Type B pancreatic cell (in vitro differentiated cells): ENCODE results near the gene ACOX1. TPM values are rescaled to one million over a fixed set of nuclear protein-coding genes. Genes with fewer than 3 reads are reported as not detected.

Source experiments
- DNase-seq: peaks from one replicate; pipeline ENCODE4 v3.0.0; 2021; ENCODE audit warnings: mixed read lengths; ENCODE audit not compliant: unreplicated experiment; ENCODE audit errors: extremely low spot score
- H3K27ac Mint-ChIP-seq: 2 replicates; pipeline ENCODE4 v1.8.0; 2021; ENCODE audit warnings: mild to moderate bottlenecking, mixed read lengths
- H3K27me3 Mint-ChIP-seq: 2 replicates; pipeline ENCODE4 v1.8.0; 2021; ENCODE audit warnings: mixed read lengths
- H3K36me3 Mint-ChIP-seq: 2 replicates; pipeline ENCODE4 v1.8.0; 2021; ENCODE audit warnings: mixed read lengths
- H3K4me1 Mint-ChIP-seq: one replicate; pipeline ENCODE4 v1.8.0; 2021; ENCODE audit warnings: mixed read lengths; ENCODE audit not compliant: unreplicated experiment
- H3K4me3 Mint-ChIP-seq: 2 replicates; pipeline ENCODE4 v1.8.0; 2021; ENCODE audit warnings: mild to moderate bottlenecking, mixed read lengths
- H3K9me3 Mint-ChIP-seq: 2 replicates; pipeline ENCODE4 v1.8.0; 2021; ENCODE audit warnings: mixed read lengths
- CTCF ChIP-seq: fragments of 200-600 bp; sonication (generic); conservative IDR thresholded peaks from 2 replicates; pipeline ENCODE4 v1.5.0; 2021; ENCODE audit warnings: antibody characterized with exemption, mild to moderate bottlenecking
- total RNA-seq: library from RNA; stranded (reverse); gene quantifications from 2 replicates; pipeline ENCODE4 v1.2.1, GENCODE V29; 2021; ENCODE audit warnings: low replicate concordance

The ACOX1 gene
- total RNA-seq, 1 donor from 2014 or later, result 48.5 TPM

- Mint-ChIP-seq H3K9me3 (no peaks in the 10 kb centered on the region), H3K27ac (no peak overlapping the region), H3K27me3 (no peaks in the 10 kb centered on the region), H3K36me3 (peaks cover 8% of the 10 kb centered on the region), H3K4me3 (no peak overlapping the region), H3K4me1 (peaks cover 7% of the 10 kb centered on the region)
- TF ChIP-seq CTCF, result no peak
- DNase-seq, result no peak
Observed at GRCh38 chr17:75943491-75943890, 35.5 kb downstream of the ACOX1 start.

GRCh38 chr17:75942473-75942872 is 36.5 kb downstream of the ACOX1 start:
- DNase-seq, result no peak
- no peak for TF ChIP-seq CTCF
- H3K4me3 Mint-ChIP-seq, result peak overlapping the region; percentile 62
- peaks cover 8% of the 10 kb centered on the region for H3K36me3 Mint-ChIP-seq
- no peaks in the 10 kb centered on the region for H3K9me3 Mint-ChIP-seq
- no peaks in the 10 kb centered on the region for H3K27me3 Mint-ChIP-seq
- peaks cover 7% of the 10 kb centered on the region for H3K4me1 Mint-ChIP-seq
- peak overlapping the region; percentile 48 for H3K27ac Mint-ChIP-seq

GRCh38 chr17:75941442-75941819 is 37.5 kb downstream of the ACOX1 start:
- no peaks in the 10 kb centered on the region for H3K9me3 Mint-ChIP-seq
- no peaks in the 10 kb centered on the region for H3K27me3 Mint-ChIP-seq
- peaks cover 4% of the 10 kb centered on the region for H3K36me3 Mint-ChIP-seq
- DNase-seq, result no peak
- peaks cover 7% of the 10 kb centered on the region for H3K4me1 Mint-ChIP-seq
- TF ChIP-seq CTCF, result no peak
- H3K4me3 Mint-ChIP-seq, result peak overlapping the region; percentile 95
- peak overlapping the region; percentile 73 for H3K27ac Mint-ChIP-seq

GRCh38 chr17:75940727-75941441 is 38.1 kb downstream of the ACOX1 start, which contains the start of gene FBF1:
TSS of gene FBF1 (minus strand) at chr17:75941042. CDS start at chr17:75938149, 2,893 bp downstream.
- no peak for TF ChIP-seq CTCF
- H3K27me3 Mint-ChIP-seq, result no peaks in the 10 kb centered on the region
- H3K4me3 Mint-ChIP-seq, result peak within 1 kb of the TSS; percentile 95
- H3K9me3 Mint-ChIP-seq, result no peaks in the 10 kb centered on the region
- peak within 1 kb of the TSS; percentile 83 for H3K27ac Mint-ChIP-seq
- H3K4me1 Mint-ChIP-seq, result peaks cover 7% of the 10 kb centered on the region
- peak; percentile 93 for DNase-seq
- peaks cover 3% of the 10 kb centered on the region for H3K36me3 Mint-ChIP-seq

GRCh38 chr17:75937652-75938051 is 41.3 kb downstream of the ACOX1 start:
- no peak for DNase-seq
- TF ChIP-seq CTCF, result no peak
- no peak overlapping the region for H3K27ac Mint-ChIP-seq
- no peaks in the 10 kb centered on the region for H3K36me3 Mint-ChIP-seq
- no peaks in the 10 kb centered on the region for H3K9me3 Mint-ChIP-seq
- peaks cover 7% of the 10 kb centered on the region for H3K4me1 Mint-ChIP-seq
- H3K27me3 Mint-ChIP-seq, result no peaks in the 10 kb centered on the region
- H3K4me3 Mint-ChIP-seq, result no peak overlapping the region
